Hepatocyte (in vitro differentiated cells): ENCODE data around the gene CIP2A. TPM values are rescaled to one million over a fixed set of nuclear protein-coding genes. Genes with fewer than 3 reads are reported as not detected.

Experiments
- DNase-seq: peaks from one replicate; pipeline ENCODE4 v3.0.0-alpha.2; 2016; ENCODE audit warnings: low spot score
- H2AFZ ChIP-seq: fragments of 200-600 bp; sonication (generic); 2 replicates; pipeline ENCODE4 v1.6.0; 2016; ENCODE audit warnings: antibody characterized with exemption, mild to moderate bottlenecking
- H3K27ac ChIP-seq: fragments of 200-600 bp; sonication (generic); 2 replicates; pipeline ENCODE4 v1.5.1; 2016; ENCODE audit warnings: mild to moderate bottlenecking
- H3K27me3 ChIP-seq: fragments of 200-600 bp; sonication (generic); 2 replicates; pipeline ENCODE4 v1.6.1; 2016
- H3K36me3 ChIP-seq: fragments of 200-600 bp; sonication (generic); replicated peaks from 2 replicates; pipeline ENCODE4 v1.5.1; 2016; ENCODE audit warnings: low read depth; ENCODE audit not compliant: insufficient read depth
- H3K4me1 ChIP-seq: fragments of 200-600 bp; sonication (generic); 2 replicates; pipeline ENCODE4 v1.5.1; 2016; ENCODE audit warnings: mild to moderate bottlenecking, moderate library complexity; ENCODE audit not compliant: insufficient read depth
- H3K4me2 ChIP-seq: fragments of 200-600 bp; sonication (generic); 2 replicates; pipeline ENCODE4 v1.6.0; 2016
- H3K4me3 ChIP-seq: fragments of 200-600 bp; sonication (generic); 2 replicates; pipeline ENCODE4 v1.5.1; 2016; ENCODE audit warnings: mild to moderate bottlenecking
- H3K79me2 ChIP-seq: fragments of 200-600 bp; sonication (generic); 2 replicates; pipeline ENCODE4 v1.6.0; 2017; ENCODE audit warnings: mild to moderate bottlenecking
- H3K9me2 ChIP-seq: fragments of 200-600 bp; sonication (generic); replicated peaks from 2 replicates; pipeline ENCODE4 v1.6.0; 2017; ENCODE audit warnings: mild to moderate bottlenecking; ENCODE audit not compliant: insufficient read depth
- H3K9me3 ChIP-seq: fragments of 200-600 bp; sonication (generic); 2 replicates; pipeline ENCODE4 v1.5.1; 2016; ENCODE audit warnings: low read depth, mild to moderate bottlenecking
- H4K20me1 ChIP-seq: fragments of 200-600 bp; sonication (generic); 2 replicates; pipeline ENCODE4 v1.6.0; 2016; ENCODE audit warnings: mild to moderate bottlenecking; ENCODE audit not compliant: insufficient read depth, poor library complexity, severe bottlenecking
- CTCF ChIP-seq: fragments of 200-600 bp; sonication (generic); IDR thresholded peaks from 2 replicates; pipeline ENCODE4 v1.5.1; 2016; ENCODE audit warnings: antibody characterized with exemption, mild to moderate bottlenecking; ENCODE audit not compliant: poor library complexity
- EZH2 ChIP-seq: fragments of 200-600 bp; sonication (generic); IDR thresholded peaks from 2 replicates; pipeline ENCODE4 v1.6.1; 2016; ENCODE audit warnings: antibody characterized with exemption, mild to moderate bottlenecking, borderline replicate concordance
- EZH2phosphoT487 ChIP-seq: fragments of 200-600 bp; sonication (generic); IDR thresholded peaks from one replicate; pipeline ENCODE4 v1.6.1; 2018; ENCODE audit warnings: antibody characterized with exemption, mild to moderate bottlenecking, low read depth, moderate library complexity; ENCODE audit not compliant: unreplicated experiment, severe bottlenecking
- WGBS: methylation state at CpG from one replicate; pipeline ENCODE4 v1.1.6; 2016; ENCODE audit warnings: low lambda C conversion rate; ENCODE audit errors: missing lambda C conversion rate; 5-methylcytosine and 5-hydroxymethylcytosine counted together
- polyA plus RNA-seq: library from polyadenylated mRNA; unstranded; fragments of >200 nt; fragmentation: Nextera tagmentation; extraction: Ambion mirVana; gene quantifications from 2 replicates; pipeline ENCODE4 v1.2.1, GENCODE V29; 2016
- total RNA-seq: library from RNA; depleted of rRNA; stranded (reverse); fragments of >200 nt; gene quantifications from 2 replicates; pipeline ENCODE4 v1.2.3, GENCODE V29; 2014

The CIP2A gene
- total and polyA plus RNA-seq, 2 experiments from 2014 or later = 3.7 to 9.8 TPM

GRCh38 chr3:108602249-108602934 is 13.2 kb upstream of the CIP2A start:
- Histone ChIP-seq H3K4me2 (no peak overlapping the region), H3K4me1 (no peaks in the 10 kb centered on the region), H3K27me3 (no peaks in the 10 kb centered on the region), H3K9me2 (no peaks in the 10 kb centered on the region), H3K79me2 (peaks cover 13% of the 10 kb centered on the region), H2AFZ (no peak overlapping the region), H3K4me3 (no peak overlapping the region), H3K27ac (no peak overlapping the region), H3K36me3 (no peaks in the 10 kb centered on the region), H3K9me3 (no peaks in the 10 kb centered on the region), H4K20me1 (peaks cover 4% of the 10 kb centered on the region)
- WGBS = 75% methylated on average over 5 of the region's 5 CpGs
- no peak for TF ChIP-seq CTCF
- no peak for TF ChIP-seq EZH2
- no peak for TF ChIP-seq EZH2phosphoT487
- DNase-seq = peak; percentile 21

DNA sequence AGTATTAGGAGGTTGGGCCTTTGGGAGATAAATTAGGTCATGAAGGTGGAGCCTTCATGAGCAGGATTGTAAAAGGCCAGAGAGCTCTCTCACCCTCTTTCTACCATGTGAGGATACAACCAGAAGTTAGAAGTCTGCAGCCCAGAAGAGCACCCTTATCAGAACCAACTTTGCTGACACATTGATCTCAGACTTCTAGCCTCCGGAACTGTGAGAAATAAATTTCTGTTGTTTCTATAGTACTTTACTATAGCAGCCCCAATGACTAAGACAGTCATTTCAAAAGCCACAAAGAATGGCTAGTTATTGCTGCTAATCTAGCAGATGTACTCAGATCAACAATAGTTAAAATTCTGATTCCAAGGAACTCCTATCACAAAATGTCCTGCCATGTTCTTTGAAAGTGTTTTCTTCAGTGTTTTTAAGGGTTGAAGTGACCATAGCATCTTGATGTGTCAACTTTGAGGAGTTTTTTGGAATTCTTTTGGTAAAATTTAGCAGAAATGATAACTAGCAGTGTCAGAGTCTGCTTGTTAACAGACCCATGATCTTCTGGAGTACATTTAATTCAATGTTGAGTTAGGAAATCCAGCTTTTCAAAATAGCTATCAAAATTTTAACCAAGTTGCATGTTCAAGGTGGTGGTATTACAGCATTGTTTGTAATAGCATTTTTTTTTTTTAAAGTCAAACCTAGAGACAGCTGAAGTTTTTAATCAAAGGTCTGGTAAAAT is 10.6 kb upstream of the CIP2A start:
- DNase-seq = no peak
- H3K4me1 ChIP-seq = no peaks in the 10 kb centered on the region

DNA sequence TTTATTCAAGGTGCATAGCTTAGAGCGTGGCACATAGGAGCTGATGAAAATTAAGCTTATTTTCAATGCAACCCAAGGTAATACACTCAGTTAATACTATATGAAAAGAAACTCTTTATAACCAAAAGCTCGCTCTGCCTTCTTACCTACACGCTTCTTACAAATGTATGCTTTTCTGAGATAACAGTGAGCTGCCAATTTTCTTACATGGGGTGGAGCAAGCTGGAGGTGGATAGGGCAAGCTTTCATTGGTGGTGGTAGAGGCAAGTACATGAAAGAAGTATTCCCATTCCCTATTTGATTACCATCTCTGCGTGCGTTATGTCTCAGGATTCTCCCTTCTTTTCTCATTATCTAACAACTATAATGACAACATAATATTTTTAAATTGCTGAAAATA is 9.1 kb upstream of the CIP2A start:
- H3K9me2 ChIP-seq = no peaks in the 10 kb centered on the region
- no peak overlapping the region for H3K27ac ChIP-seq
- H3K4me1 ChIP-seq = no peaks in the 10 kb centered on the region
- no peaks in the 10 kb centered on the region for H3K27me3 ChIP-seq
- 88% methylated on average over 5 of the region's 5 CpGs for WGBS
- H3K4me3 ChIP-seq = no peak overlapping the region
- H3K9me3 ChIP-seq = no peaks in the 10 kb centered on the region
- H3K79me2 ChIP-seq = peaks cover 8% of the 10 kb centered on the region
- TF ChIP-seq EZH2 (no peak), EZH2phosphoT487 (no peak), CTCF (no peak)
- no peak for DNase-seq
- H4K20me1 ChIP-seq = peaks cover 2% of the 10 kb centered on the region
- H3K36me3 ChIP-seq = no peaks in the 10 kb centered on the region
- H2AFZ ChIP-seq = no peak overlapping the region
- H3K4me2 ChIP-seq = no peak overlapping the region

More for the DNA sequence above, 10.6 kb upstream of the CIP2A start:
- peaks cover 4% of the 10 kb centered on the region for H4K20me1 ChIP-seq
- H3K4me3 ChIP-seq = no peak overlapping the region
- no peaks in the 10 kb centered on the region for H3K27me3 ChIP-seq
- H3K79me2 ChIP-seq = peaks cover 13% of the 10 kb centered on the region
- 81% methylated on average over 1 of the region's 1 CpG for WGBS
- H2AFZ ChIP-seq = no peak overlapping the region
- no peaks in the 10 kb centered on the region for H3K36me3 ChIP-seq
- no peak overlapping the region for H3K27ac ChIP-seq
- no peaks in the 10 kb centered on the region for H3K9me3 ChIP-seq
- TF ChIP-seq EZH2phosphoT487 (no peak), EZH2 (no peak), CTCF (no peak)
- no peaks in the 10 kb centered on the region for H3K9me2 ChIP-seq
- H3K4me2 ChIP-seq = no peak overlapping the region
